ENCODE measurements around the gene MARCHF6. TPM values are rescaled to one million over a fixed set of nuclear protein-coding genes. Genes with fewer than 3 reads are reported as not detected.
"Not testable (repeated sequence)": the region's sequence is repeated elsewhere in the genome, so short reads cannot be mapped to it uniquely, and the experiment has no call there.

MARCHF6 gene
- total and polyA plus RNA-seq, 2 of the 8 experiments (the other 6 are each of a cell fraction or from before 2014, with no cell fraction given), result 93.1 to 118 TPM

- not testable (repeated sequence) for DNase-seq (ENCODE audit: low read depth in 1 of 2, low spot score in 2 of 2); H3K27ac ChIP-seq (ENCODE audit: low read depth, low read length); H2BK5ac ChIP-seq (ENCODE audit: low read depth, low read length); H3K9me3 ChIP-seq (ENCODE audit: insufficient read depth in 2 of 2, low read depth in 1 of 2, low read length in 1 of 2); H3K4ac ChIP-seq (replicated peaks; ENCODE audit: insufficient read length, low read depth, low read length); H2BK20ac ChIP-seq (ENCODE audit: low read length); H2BK120ac ChIP-seq (replicated peaks; ENCODE audit: low read depth, low read length); H4K8ac ChIP-seq (ENCODE audit: extremely low read depth, insufficient read depth, low read length); H2AK5ac ChIP-seq (ENCODE audit: low read depth, low read length); H3K27me3 ChIP-seq (replicated peaks in 1 of 4; ENCODE audit: control insufficient read depth in 3 of 4, extremely low read depth in 1 of 4, insufficient read depth in 3 of 4, low read length in 3 of 4); H3K23ac ChIP-seq (ENCODE audit: insufficient read length); H3K23me2 ChIP-seq (ENCODE audit: low read depth, low read length); H2AFZ ChIP-seq (ENCODE audit: low read length); H3K4me3 ChIP-seq (ENCODE audit: extremely low read depth in 1 of 4, insufficient read depth in 2 of 4, low read depth in 3 of 4, low read length in 4 of 4); FAIRE-seq; H2BK15ac ChIP-seq (ENCODE audit: low read length); H3K4me2 ChIP-seq (ENCODE audit: insufficient read depth in 1 of 2, low read depth in 2 of 2, low read length in 2 of 2); H4K5ac ChIP-seq (ENCODE audit: insufficient read length, low read depth, low read length); H4K91ac ChIP-seq (replicated peaks; ENCODE audit: insufficient read length, low read length); H3K4me1 ChIP-seq (replicated peaks in 1 of 4; ENCODE audit: control insufficient read depth in 3 of 4, insufficient read depth in 4 of 4, low read length in 3 of 4); H3K56ac ChIP-seq (replicated peaks; ENCODE audit: insufficient read length, low read depth, low read length); H3K14ac ChIP-seq (ENCODE audit: insufficient read length); H2BK12ac ChIP-seq (ENCODE audit: low read depth, low read length); H3K9ac ChIP-seq (replicated peaks in 1 of 4; ENCODE audit: extremely low read depth in 1 of 4, low read depth in 3 of 4, low read length in 3 of 4); H3K18ac ChIP-seq (ENCODE audit: extremely low read depth, low read length); H3K36me3 ChIP-seq (ENCODE audit: control insufficient read depth in 2 of 4, insufficient read depth in 4 of 4, low read length in 3 of 4)
- Histone ChIP-seq H3K79me1 (ENCODE audit: low read depth, low read length) (peaks cover 24% of the 10 kb centered on the region), H3K79me2 (ENCODE audit: control insufficient read depth in 1 of 2, insufficient read depth in 2 of 2, low read length in 2 of 2) (peaks cover 11 to 86% of the 10 kb centered on the region in 2 experiments), H4K20me1 (replicated peaks in 1 of 2; ENCODE audit: control insufficient read depth in 1 of 2, insufficient read depth in 2 of 2, low read length in 2 of 2) (peaks cover 11 to 21% of the 10 kb centered on the region in 2 experiments)
- ChIA-PET CTCF (ENCODE audit: partially characterized antibody) (interaction anchor here (0.9 to 2.4 kb wide), 3 partner anchors 14 to 87 kb away, joined by 3 to 13 read pairs (median 4); no protein-coding TSS in a partner anchor), POLR2A (ENCODE audit: partially characterized antibody) (interaction anchor here (1.4 to 2.0 kb wide), 2 partner anchors 13 to 18 kb away, joined by 6 read pairs; partner anchors contain the start of gene MARCHF6)
- 79% methylated on average over 2 of the region's 2 CpGs; no CpG with 5 or more reads in 1 of the 2 experiments for WGBS, 2 experiments (ENCODE audit: extremely low coverage in 1 of 2, insufficient coverage in 1 of 2, insufficient read length in 1 of 2, insufficient replicate concordance in 2 of 2, low coverage in 1 of 2, low lambda C conversion rate in 2 of 2, missing lambda C conversion rate in 1 of 2)
These were observed 17.9 kb downstream of the MARCHF6 start for GRCh38 chr5:10371369-10371768.

Data from H1 (cell line).